Left lobe of liver (tissue), 2 donors: ENCODE data around the gene STXBP4. TPM values are rescaled to one million over a fixed set of nuclear protein-coding genes. Genes with fewer than 3 reads are reported as not detected.

Source experiments
- ATAC-seq: fragments of 200-7000 bp; cut with Tn5 transposase; one replicate; pipeline ENCODE4 v1.9.1; 2020; ENCODE audit warnings: mild to moderate bottlenecking, moderate library complexity
- DNase-seq: peaks from one replicate; pipeline ENCODE4 v3.0.0-alpha.2; 2020; ENCODE audit warnings: low spot score
- total RNA-seq: library from RNA; stranded (reverse); gene quantifications from one replicate; pipeline ENCODE4 v1.2.1, GENCODE V29; 2021
- donor health status: DM: no; HTN: no; CAD: no; lungs with moderate emphysema.
- donor health status: DM: no; HTN: yes; CAD: no.

The STXBP4 gene
- total RNA-seq, 1 donor from 2014 or later, result 2.8 TPM

GRCh38 chr17:55162556-55162946, 194.0 kb downstream of the STXBP4 start:
- DNase-seq (no peak), ATAC-seq (no peak)

- ATAC-seq (no peak), DNase-seq (no peak)
Measured at GRCh38 chr17:55163408-55163807, 194.8 kb downstream of the STXBP4 start.

GRCh38 chr17:55166506-55166905, 197.9 kb downstream of the STXBP4 start:
- ATAC-seq, result no peak
- no peak for DNase-seq

GRCh38 chr17:55167024-55167725, 198.6 kb downstream of the STXBP4 start:
- no peak for DNase-seq
- ATAC-seq, result no peak

- DNase-seq (no peak), ATAC-seq (no peak)
Measured at GRCh38 chr17:55168958-55169687, 200.6 kb downstream of the STXBP4 start.

- DNase-seq (no peak), ATAC-seq (no peak)
Measured at GRCh38 chr17:55171634-55172328, 203.2 kb downstream of the STXBP4 start.

GRCh38 chr17:55172612-55173011, 204.0 kb downstream of the STXBP4 start:
- DNase-seq (no peak), ATAC-seq (no peak)

- no peak for DNase-seq
- no peak for ATAC-seq
Measured at GRCh38 chr17:55174133-55174532, 205.6 kb downstream of the STXBP4 start.

- ATAC-seq, result no peak
- no peak for DNase-seq
Measured at GRCh38 chr17:55175788-55176427, 207.3 kb downstream of the STXBP4 start.

GRCh38 chr17:55177159-55177854, 208.7 kb downstream of the STXBP4 start:
- ATAC-seq (peak; percentile 60), DNase-seq (no peak)

- ATAC-seq (no peak), DNase-seq (no peak)
Measured at GRCh38 chr17:55177855-55178217, 209.3 kb downstream of the STXBP4 start.

GRCh38 chr17:55186937-55187770, 218.6 kb downstream of the STXBP4 start:
- DNase-seq, result no peak
- ATAC-seq, result no peak

- DNase-seq (no peak), ATAC-seq (no peak)
Measured at GRCh38 chr17:55190748-55191147, 222.2 kb downstream of the STXBP4 start.

GRCh38 chr17:55198690-55199370, 230.3 kb downstream of the STXBP4 start:
- no peak for ATAC-seq
- DNase-seq, result no peak

- ATAC-seq, result no peak
- DNase-seq, result no peak
Measured at GRCh38 chr17:55200904-55201303, 232.3 kb downstream of the STXBP4 start.

GRCh38 chr17:55201308-55201932, 232.9 kb downstream of the STXBP4 start:
- no peak for ATAC-seq
- DNase-seq, result no peak

GRCh38 chr17:55202896-55203295, 234.3 kb downstream of the STXBP4 start:
- DNase-seq (no peak), ATAC-seq (no peak)

GRCh38 chr17:55208078-55208812, 239.7 kb downstream of the STXBP4 start:
- no peak for DNase-seq
- ATAC-seq, result no peak
